ENCODE results near the gene CAPN2. TPM values are rescaled to one million over a fixed set of nuclear protein-coding genes. Genes with fewer than 3 reads are reported as not detected.
A peak's percentile ranks its signal among the peaks of the same experiment; 100 is the strongest.

Gene CAPN2
- polyA plus RNA-seq, 3 donors = 127 to 186 (median 182) TPM

DNA sequence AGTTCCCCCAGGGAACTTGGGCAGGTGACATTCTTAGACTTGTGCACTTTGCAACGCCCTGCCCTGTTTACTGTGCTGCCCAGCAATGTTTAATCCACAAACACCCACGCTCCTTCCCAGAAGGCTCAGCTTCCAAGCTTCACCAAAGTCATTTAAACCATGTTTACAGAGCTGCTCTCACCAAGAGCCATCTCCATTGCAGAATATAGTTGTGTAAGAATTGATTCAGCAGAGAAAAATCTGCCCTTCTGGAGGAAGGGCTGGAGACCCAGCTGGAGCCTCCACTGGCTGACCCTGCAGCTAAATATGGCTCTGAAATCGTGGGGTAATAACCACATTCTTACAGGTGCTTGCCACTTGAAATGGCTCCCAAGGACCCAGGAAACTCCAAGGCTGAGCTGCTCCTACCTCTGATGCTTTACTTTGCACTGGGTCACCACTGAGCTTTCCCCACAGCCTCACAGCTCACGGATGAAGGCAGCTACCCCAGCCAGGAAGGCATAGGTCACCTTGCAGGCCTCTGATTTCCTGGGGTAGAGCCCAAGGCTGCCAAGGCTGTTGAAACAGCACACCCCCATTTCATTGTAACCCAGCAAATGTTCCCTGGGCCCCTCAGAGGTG, 8.7 kb downstream of the CAPN2 start:
- no peak overlapping the region for H3K9ac ChIP-seq (ENCODE audit: insufficient read depth, low read length, poor library complexity, severe bottlenecking)
- H3K9me3 ChIP-seq (replicated peaks in 1 of 2; ENCODE audit: control insufficient read depth in 1 of 2, insufficient read depth in 1 of 2, low read length in 2 of 2) = no peaks in the 10 kb centered on the region
- no peak overlapping the region for H3K4me3 ChIP-seq (replicated peaks in 1 of 3; ENCODE audit: low read depth in 2 of 3, low read length in 3 of 3)
- H3K27me3 Mint-ChIP-seq (ENCODE audit: low read depth in 3 of 3) = peaks cover 0 to 2% (median 1%) of the 10 kb centered on the region in 3 donors
- peaks cover 68 to 80% of the 10 kb centered on the region in 2 donors for H3K4me1 ChIP-seq (ENCODE audit: control insufficient read depth in 1 of 2, insufficient read depth in 2 of 2, low read length in 2 of 2)
- intact Hi-C loops (cut with micrococcal nuclease) = no loop called here
- H3K9me3 Mint-ChIP-seq = no peaks in the 10 kb centered on the region
- peaks cover 67 to 78% of the 10 kb centered on the region in 2 donors for H3K36me3 Mint-ChIP-seq
- no peak overlapping the region for H3K4me2 ChIP-seq (replicated peaks; ENCODE audit: extremely low read depth, low read length, poor library complexity, severe bottlenecking)
- no peaks in the 10 kb centered on the region for H3K27me3 ChIP-seq (ENCODE audit: control insufficient read depth in 2 of 2, insufficient read depth in 2 of 2, low read length in 2 of 2)
- peaks cover 73% of the 10 kb centered on the region for H3K4me1 Mint-ChIP-seq
- H3K4me3 Mint-ChIP-seq = peak overlapping the region in 1 of 2 donors; percentile 3
- peak overlapping the region; percentile 50 to 75 for H3K27ac ChIP-seq (ENCODE audit: low read depth in 1 of 2, low read length in 2 of 2)
- H3K36me3 ChIP-seq (replicated peaks in 1 of 2; ENCODE audit: control insufficient read depth in 1 of 2, insufficient read depth in 2 of 2, low read length in 2 of 2) = peaks cover 39 to 61% of the 10 kb centered on the region in 2 donors
- 54% methylated on average over 3 of the region's 4 CpGs for WGBS (ENCODE audit: insufficient coverage)
- no peak overlapping the region for H2AFZ ChIP-seq (ENCODE audit: insufficient read depth, low read depth, low read length, poor library complexity, severe bottlenecking)
- H4K20me1 ChIP-seq (ENCODE audit: insufficient read depth, low read length) = peaks cover 19% of the 10 kb centered on the region
- H3K27ac Mint-ChIP-seq = peak overlapping the region; percentile 75 to 91 (median 90)
- no peak for TF ChIP-seq CTCF (IDR thresholded peaks at IDR 0.05)
- peaks cover 91% of the 10 kb centered on the region for H3K79me2 ChIP-seq (ENCODE audit: insufficient read depth, low read length)
- DNase-seq = no peak

GRCh38 chr1:223721658-223722607, 9.6 kb downstream of the CAPN2 start:
- Histone ChIP-seq H3K36me3 (replicated peaks in 1 of 2; ENCODE audit: control insufficient read depth in 1 of 2, insufficient read depth in 2 of 2, low read length in 2 of 2) (peaks cover 39 to 61% of the 10 kb centered on the region in 2 donors), H4K20me1 (ENCODE audit: insufficient read depth, low read length) (peaks cover 19% of the 10 kb centered on the region), H3K4me2 (replicated peaks; ENCODE audit: extremely low read depth, low read length, poor library complexity, severe bottlenecking) (no peak overlapping the region), H3K9ac (ENCODE audit: insufficient read depth, low read length, poor library complexity, severe bottlenecking) (no peak overlapping the region), H2AFZ (ENCODE audit: insufficient read depth, low read depth, low read length, poor library complexity, severe bottlenecking) (no peak overlapping the region), H3K4me3 (replicated peaks in 1 of 3; ENCODE audit: low read depth in 2 of 3, low read length in 3 of 3) (no peak overlapping the region), H3K27ac (ENCODE audit: low read depth in 1 of 2, low read length in 2 of 2) (peak overlapping the region; percentile 70 to 75), H3K4me1 (ENCODE audit: control insufficient read depth in 1 of 2, insufficient read depth in 2 of 2, low read length in 2 of 2) (peaks cover 68 to 80% of the 10 kb centered on the region in 2 donors), H3K79me2 (ENCODE audit: insufficient read depth, low read length) (peaks cover 89% of the 10 kb centered on the region), H3K9me3 (replicated peaks in 1 of 2; ENCODE audit: control insufficient read depth in 1 of 2, insufficient read depth in 1 of 2, low read length in 2 of 2) (no peaks in the 10 kb centered on the region), H3K27me3 (ENCODE audit: control insufficient read depth in 2 of 2, insufficient read depth in 2 of 2, low read length in 2 of 2) (no peaks in the 10 kb centered on the region)
- intact Hi-C loops (cut with micrococcal nuclease) = no loop called here
- no peak for DNase-seq
- H3K4me3 Mint-ChIP-seq = no peak overlapping the region
- peaks cover 0 to 1% (median 0%) of the 10 kb centered on the region in 3 donors for H3K27me3 Mint-ChIP-seq (ENCODE audit: low read depth in 3 of 3)
- WGBS (ENCODE audit: insufficient coverage) = 88% methylated on average over 1 of the region's 5 CpGs
- H3K9me3 Mint-ChIP-seq = no peaks in the 10 kb centered on the region
- H3K27ac Mint-ChIP-seq = peak overlapping the region; percentile 75 to 91 (median 90)
- no peak for TF ChIP-seq CTCF (IDR thresholded peaks at IDR 0.05)
- H3K4me1 Mint-ChIP-seq = peaks cover 72% of the 10 kb centered on the region
- peaks cover 65 to 79% of the 10 kb centered on the region in 2 donors for H3K36me3 Mint-ChIP-seq

Data from CD14-positive monocyte (primary cell).